ENCODE results near the gene OR3A1. TPM values are rescaled to one million over a fixed set of nuclear protein-coding genes. Genes with fewer than 3 reads are reported as not detected.

The OR3A1 gene
- total and polyA plus RNA-seq, 2 donors (not counting 3 experiments of a cell fraction or from before 2014, with no cell fraction given): not detected

DNA sequence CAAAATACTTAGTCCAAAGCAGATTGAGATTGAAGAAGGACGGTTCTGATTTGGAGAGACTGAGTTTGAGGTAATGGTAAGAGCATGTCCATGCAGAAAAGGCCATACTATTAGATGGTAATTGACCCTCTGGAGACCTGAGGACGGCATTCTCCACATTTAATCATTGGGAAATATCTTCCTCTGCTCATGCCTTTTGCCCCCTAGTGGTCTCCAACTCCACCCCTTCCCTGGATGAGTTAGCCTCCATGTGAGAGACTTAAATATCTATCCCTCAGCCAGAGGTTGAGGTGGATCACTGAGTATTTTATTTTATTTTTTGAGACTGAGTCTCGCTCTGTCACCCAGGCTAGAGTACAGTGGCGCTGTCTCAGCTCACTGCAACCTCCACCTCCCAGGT, 10.4 kb upstream of the OR3A1 start:
- ChIA-PET CTCF (no interaction called here), POLR2A (no interaction called here)
- Histone ChIP-seq H3K9me1 (replicated peaks; ENCODE audit: control insufficient read depth, extremely low read depth, insufficient read depth, low read length) (no peaks in the 10 kb centered on the region), H3K27ac (ENCODE audit: insufficient read depth, low read depth, low read length) (no peak overlapping the region), H3K9me3 (replicated peaks; ENCODE audit: control insufficient read depth, insufficient read depth, low read length) (peaks cover 1% of the 10 kb centered on the region), H3K9ac (replicated peaks; ENCODE audit: extremely low read depth, insufficient read depth, low read length) (no peak overlapping the region), H3K79me2 (ENCODE audit: control insufficient read depth, insufficient read depth, low read length) (no peaks in the 10 kb centered on the region), H3K4me1 (ENCODE audit: control insufficient read depth, extremely low read depth, insufficient read depth, low read length) (no peaks in the 10 kb centered on the region), H3K4me3 (replicated peaks in 1 of 3; ENCODE audit: insufficient read depth in 1 of 3, low read depth in 1 of 3, low read length in 3 of 3) (no peak overlapping the region), H2AFZ (ENCODE audit: low read depth, low read length) (no peak overlapping the region), H3K4me2 (ENCODE audit: insufficient read depth, low read length) (no peak overlapping the region), H3K27me3 (ENCODE audit: control insufficient read depth in 2 of 2, insufficient read depth in 2 of 2, low read length in 2 of 2) (no peaks in the 10 kb centered on the region), H4K20me1 (replicated peaks; ENCODE audit: control insufficient read depth, extremely low read depth, insufficient read depth, low read length) (no peaks in the 10 kb centered on the region), H3K36me3 (ENCODE audit: control insufficient read depth in 2 of 2, extremely low read depth in 1 of 2, insufficient read depth in 2 of 2, low read length in 2 of 2) (no peaks in the 10 kb centered on the region)
- TF ChIP-seq MYC (IDR thresholded peaks at IDR 0.05; ENCODE audit: low read depth, low read length): no peak
- no peak for TF ChIP-seq MAX (IDR thresholded peaks at IDR 0.05; ENCODE audit: insufficient read depth, insufficient read length)
- TF ChIP-seq CTCF (IDR thresholded peaks at IDR 0.05; ENCODE audit: extremely low read depth in 1 of 2, insufficient read depth in 1 of 2, low read depth in 1 of 2, low read length in 2 of 2): no peak
- no peak for TF ChIP-seq JUN (IDR thresholded peaks at IDR 0.05; ENCODE audit: borderline replicate concordance, insufficient read depth, insufficient read length, low read depth)
- TF ChIP-seq FOS (IDR thresholded peaks at IDR 0.05; ENCODE audit: borderline replicate concordance, insufficient read depth, low read length): no peak
- no peak for TF ChIP-seq POLR2A (IDR thresholded peaks at IDR 0.05; ENCODE audit: low read depth, low read length)
- TF ChIP-seq GATA2 (IDR thresholded peaks at IDR 0.05; ENCODE audit: insufficient read depth, insufficient read length, low read depth, low read length): no peak
- no peak for TF ChIP-seq POLR2AphosphoS5 (IDR thresholded peaks at IDR 0.05; ENCODE audit: insufficient read depth, low read depth, low read length)
- TF ChIP-seq EZH2 (IDR thresholded peaks at IDR 0.05; ENCODE audit: borderline replicate concordance, low read depth, low read length, severe bottlenecking): no peak
- DNase-seq (ENCODE audit: low read depth, low spot score) (no peak), FAIRE-seq (no peak)
- BruUV-seq (replicated peaks): no TSS peak
- dilution Hi-C loops (cut with MboI; ENCODE audit: extremely low pct_ligation_motif_present, low sequenced_read_pairs) (no loop called here), intact Hi-C loops (cut with micrococcal nuclease) (no loop called here)
